GM19395 (cell line): ENCODE data around the gene ASH1L.
"Not testable (repeated sequence)": the region's sequence is repeated elsewhere in the genome, so short reads cannot be mapped to it uniquely, and the experiment has no call there.

Experiments used
- ATAC-seq: cut with Tn5 transposase; IDR thresholded peaks from one replicate; pipeline ENCODE4 v1.9.1; 2021; ENCODE audit warnings: mild to moderate bottlenecking, moderate library complexity; ENCODE audit not compliant: unreplicated experiment

ASH1L gene

DNA sequence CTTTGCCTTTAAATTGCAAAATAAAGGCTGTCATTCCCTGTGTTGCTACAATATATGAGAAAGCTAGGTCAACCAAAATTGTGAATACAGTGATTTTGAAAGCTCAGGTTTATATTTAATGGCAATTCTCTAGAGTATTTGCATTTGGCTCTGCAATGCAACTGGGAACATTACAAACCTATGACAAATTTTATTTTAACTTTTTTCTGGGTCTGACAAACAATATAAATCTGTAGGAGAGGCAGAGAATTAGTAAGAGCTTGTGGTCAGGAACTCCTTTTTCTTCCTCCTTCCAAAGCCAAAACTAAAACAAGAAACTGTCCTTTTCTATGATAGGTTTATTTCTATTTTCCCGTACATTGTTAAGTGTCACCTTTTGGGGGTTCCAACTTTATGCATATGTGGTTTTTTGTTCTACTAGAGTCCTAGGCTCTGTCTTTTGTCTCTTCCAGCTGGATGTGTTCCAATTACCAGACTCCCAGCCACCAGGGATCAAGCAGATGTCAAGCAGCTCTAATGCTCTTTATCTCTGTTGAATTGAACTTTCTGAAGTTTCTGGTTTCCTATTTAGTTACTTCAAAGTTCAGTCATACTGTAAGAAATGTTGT lies 106.9 kb downstream of the ASH1L start:
- ATAC-seq = no peak

DNA sequence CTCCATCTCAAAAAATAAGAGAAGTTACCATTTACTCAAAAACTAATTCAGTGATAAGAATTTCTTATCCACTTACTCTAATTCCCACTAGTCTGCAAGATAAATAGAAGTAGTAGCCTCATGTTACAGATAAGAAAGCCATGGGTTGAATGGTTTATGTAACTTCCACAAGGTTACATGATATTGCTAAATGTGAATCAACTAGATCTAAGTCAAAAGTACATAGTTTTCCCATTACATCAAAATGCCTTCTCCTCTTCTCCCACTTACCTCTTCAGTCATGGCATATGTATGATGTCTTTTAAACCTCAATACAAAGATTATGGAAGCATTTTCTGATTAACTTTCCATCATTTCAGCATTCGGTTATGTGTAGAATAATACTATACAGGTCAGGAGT lies 108.5 kb downstream of the ASH1L start:
- ATAC-seq = no peak

DNA sequence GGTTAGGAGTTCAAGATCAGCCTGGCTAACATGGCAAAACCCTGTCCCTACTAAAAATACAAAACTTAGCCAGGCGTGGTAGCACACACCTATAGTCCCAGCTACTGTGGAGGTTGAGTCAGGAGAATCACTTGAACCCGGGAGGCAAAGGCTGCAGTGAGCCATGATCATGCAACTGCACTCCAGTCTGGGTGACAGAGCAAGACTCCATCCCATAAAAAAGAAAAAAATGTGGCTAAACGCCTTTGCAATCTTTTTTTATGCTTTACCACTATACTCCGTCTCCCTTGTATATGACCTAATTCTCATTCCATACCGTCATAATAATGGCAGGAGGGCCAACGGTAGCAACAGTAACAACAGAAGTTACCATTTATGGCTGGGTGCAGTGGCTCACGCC lies 109.5 kb downstream of the ASH1L start:
- ATAC-seq = no peak

- ATAC-seq = no peak
Observed at GRCh38 chr1:155451199-155451598, 111.4 kb downstream of the ASH1L start.

- not testable (repeated sequence) for ATAC-seq
Observed at GRCh38 chr1:155442431-155442830, 120.2 kb downstream of the ASH1L start.

DNA sequence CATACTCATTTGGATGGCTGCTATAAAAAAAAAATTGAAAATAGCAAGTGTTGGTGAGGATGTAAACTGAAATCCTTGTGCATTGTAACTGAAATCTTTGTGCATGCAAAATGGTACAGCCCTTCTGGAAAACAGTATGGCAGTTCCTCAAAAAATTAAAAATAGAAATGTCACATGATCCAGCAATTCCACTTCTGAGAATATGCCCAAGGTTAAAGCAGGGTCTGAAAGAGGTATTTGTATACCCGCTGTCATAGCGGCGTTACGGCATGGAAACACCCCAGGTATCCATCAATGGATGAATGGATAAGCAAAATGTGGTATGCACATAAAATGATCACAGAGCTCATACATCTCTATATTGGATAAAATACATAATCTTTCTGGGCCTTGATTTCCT lies 125.2 kb downstream of the ASH1L start:
- no peak for ATAC-seq

DNA sequence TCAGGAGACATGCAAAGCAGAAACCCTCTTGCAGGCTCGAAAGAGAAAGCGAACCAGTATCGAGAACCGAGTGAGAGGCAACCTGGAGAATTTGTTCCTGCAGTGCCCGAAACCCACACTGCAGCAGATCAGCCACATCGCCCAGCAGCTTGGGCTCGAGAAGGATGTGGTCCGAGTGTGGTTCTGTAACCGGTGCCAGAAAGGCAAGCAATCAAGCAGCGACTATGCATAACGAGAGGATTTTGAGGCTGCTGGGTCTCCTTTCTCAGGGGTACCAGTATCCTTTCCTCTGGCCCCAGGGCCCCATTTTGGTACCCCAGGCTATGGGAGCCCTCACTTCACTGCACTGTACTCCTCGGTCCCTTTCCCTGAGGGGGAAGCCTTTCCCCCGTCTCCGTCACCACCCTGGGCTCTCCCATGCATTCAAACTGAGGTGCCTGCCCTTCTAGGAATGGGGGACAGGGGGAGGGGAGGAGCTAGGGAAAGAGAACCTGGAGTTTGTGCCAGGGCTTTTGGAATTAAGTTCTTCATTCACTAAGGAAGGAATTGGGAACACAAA lies 128.7 kb downstream of the ASH1L start:
- ATAC-seq = not testable (repeated sequence)

- not testable (repeated sequence) for ATAC-seq
Observed at GRCh38 chr1:155433128-155433830, 129.3 kb downstream of the ASH1L start.

DNA sequence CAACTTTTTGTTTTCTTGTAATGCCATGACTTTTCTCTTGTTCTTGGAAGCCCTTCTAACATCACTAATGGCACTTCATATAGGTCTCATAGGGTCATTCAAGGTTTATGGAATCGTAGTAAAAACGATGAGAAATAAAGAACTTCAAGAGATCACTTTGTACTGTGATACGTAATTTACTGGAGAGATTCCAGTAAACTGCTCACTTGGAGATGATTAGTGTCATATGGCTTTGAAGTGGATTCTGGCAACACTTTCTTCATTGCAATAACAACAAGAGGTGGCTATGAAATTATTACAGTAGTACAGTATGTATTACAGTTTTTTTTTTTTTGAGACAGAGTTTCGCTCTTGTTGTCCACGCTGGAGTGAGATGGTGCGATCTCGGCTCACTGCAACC lies 138.5 kb downstream of the ASH1L start:
- no peak for ATAC-seq

GRCh38 chr1:155420788-155421187 lies 141.8 kb downstream of the ASH1L start:
- ATAC-seq = no peak

GRCh38 chr1:155411840-155412239 lies 150.8 kb downstream of the ASH1L start:
- not testable (repeated sequence) for ATAC-seq

GRCh38 chr1:155410931-155411330 lies 151.7 kb downstream of the ASH1L start:
- no peak for ATAC-seq

GRCh38 chr1:155396874-155397476 lies 165.6 kb downstream of the ASH1L start:
- ATAC-seq = no peak

DNA sequence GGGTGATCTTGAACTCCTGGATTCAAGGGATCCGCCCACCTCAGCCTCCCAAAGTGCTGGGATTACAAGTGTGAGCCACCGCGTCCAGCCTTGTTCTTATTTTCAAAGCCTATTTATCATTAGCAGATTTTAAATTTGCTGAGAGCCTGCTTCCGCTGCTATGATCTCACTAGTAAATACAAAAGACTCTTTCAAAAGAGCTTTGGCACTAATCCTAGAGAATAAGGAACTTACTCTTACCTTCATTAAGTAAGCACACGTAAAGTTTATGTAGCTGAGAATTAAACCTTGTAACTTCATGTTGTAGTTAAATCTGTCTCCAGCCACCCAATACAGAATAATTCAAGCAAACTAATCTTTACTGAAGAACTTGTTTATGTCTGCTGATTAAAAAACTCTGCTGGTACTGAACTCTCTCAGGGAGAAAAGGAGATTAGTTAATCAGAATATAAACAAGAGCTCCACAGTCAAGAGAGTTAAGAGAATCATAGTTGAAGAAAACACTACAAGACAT lies 169.6 kb downstream of the ASH1L start:
- no peak for ATAC-seq

DNA sequence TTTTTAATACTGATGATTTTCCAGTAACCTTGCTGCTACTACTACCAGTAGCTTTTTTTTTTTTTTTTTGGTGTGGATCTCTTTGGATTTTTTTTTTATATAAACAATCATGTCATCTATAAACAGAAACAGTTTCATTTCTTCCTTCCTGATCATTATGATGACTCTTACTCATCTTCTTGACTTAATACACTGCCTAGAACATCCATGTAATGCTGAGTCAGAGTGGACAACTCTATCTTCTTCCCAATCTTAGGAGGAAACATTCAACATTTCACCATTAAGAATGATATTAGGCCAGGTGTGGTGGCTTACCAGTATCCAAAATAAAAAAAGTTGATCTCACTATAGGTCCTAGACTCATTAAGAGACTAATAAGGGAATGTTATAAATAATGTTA lies 172.8 kb downstream of the ASH1L start:
- ATAC-seq = no peak

- ATAC-seq = not testable (repeated sequence)
Observed at GRCh38 chr1:155385836-155386235, 176.8 kb downstream of the ASH1L start.

DNA sequence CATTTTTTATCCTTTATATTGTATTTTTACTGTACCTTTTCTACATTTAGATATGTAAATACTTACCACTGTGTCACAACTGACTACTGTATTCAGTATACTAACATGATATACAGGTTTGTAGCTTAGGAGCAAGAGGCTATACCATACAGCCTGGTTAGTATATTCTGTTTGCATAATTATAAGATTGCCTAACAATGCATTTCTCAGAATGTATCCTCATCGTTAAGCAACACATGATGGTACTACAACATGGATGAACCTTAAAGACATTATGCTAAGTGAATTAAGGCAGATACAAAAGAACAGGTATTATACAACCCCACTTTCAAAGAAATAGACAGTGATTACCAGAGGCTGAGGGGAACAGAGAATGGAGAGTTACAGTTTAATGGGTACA lies 179.2 kb downstream of the ASH1L start:
- no peak for ATAC-seq

GRCh38 chr1:155379631-155380090 lies 182.9 kb downstream of the ASH1L start:
- no peak for ATAC-seq

DNA sequence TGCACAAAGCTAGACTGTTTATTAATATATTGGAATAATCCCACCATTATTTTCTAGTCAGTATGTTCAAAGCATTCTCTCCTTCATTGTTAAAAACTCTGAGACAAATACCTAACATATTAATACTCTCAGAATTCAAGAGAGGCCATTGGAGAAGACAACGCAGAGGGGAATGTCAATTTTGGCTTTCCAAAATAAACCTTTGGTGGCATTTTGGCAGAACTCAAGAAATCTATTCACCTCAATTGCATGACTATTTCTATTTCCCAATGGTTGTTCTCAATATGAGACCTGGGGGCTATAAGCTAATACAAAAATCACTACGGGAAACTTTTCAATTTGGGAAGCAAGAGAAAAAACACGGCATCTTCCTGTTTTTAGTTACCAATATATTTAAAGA lies 183.4 kb downstream of the ASH1L start:
- no peak for ATAC-seq

- no peak for ATAC-seq
Observed at GRCh38 chr1:155360051-155360450, 202.6 kb downstream of the ASH1L start.

DNA sequence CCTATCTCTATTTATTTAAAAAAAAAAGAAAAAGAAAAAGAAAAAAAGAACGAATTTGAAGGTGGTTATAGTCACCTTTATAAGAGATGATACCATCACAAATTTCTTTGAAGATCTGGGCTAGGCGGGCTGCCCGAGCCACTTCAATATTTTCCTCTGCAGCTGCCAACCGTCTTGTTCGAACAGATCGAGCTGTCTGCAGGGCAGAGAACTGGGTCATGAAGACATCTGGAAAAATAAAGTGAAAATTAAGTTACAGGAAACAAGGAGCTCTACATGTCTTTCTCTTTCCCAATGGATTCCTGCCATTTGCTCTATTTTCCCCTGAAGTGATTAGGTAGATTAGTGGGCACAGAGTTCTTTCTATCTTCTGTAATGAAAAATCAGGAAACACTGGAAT lies 210.0 kb downstream of the ASH1L start:
- no peak for ATAC-seq

DNA sequence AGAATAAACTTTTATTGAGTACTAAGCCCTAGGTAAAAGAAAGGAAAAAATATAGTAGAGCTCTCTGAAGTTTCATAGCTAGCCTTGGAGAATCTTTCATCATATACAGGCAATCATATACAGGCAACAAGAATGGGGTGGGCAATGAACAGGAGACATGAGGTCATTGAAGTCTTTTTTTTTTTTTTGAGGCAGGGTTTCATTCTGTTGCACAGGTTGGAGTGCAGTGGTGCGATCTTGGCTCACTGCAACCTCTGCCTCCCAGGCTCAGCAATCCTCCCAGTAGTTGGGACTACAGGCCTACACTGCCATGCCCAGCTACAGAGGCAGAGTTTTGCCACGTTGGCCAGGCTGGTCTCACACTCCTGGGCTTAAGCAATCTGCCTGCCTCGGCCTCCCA lies 219.8 kb downstream of the ASH1L start:
- ATAC-seq = no peak
